K562 (cell line): ENCODE results near the gene PPP6R3. TPM values are rescaled to one million over a fixed set of nuclear protein-coding genes. Genes with fewer than 3 reads are reported as not detected.

Experiments used
- ARID1B ChIP-seq: fragments of 450-650 bp; IDR thresholded peaks from 2 replicates; pipeline ENCODE4 v1.6.1; 2016; ENCODE audit warnings: antibody characterized with exemption, mild to moderate bottlenecking, inconsistent platforms
- ATF3 ChIP-seq, 2 experiments: fragments of 450-650 bp in 1 of 2; sonication (generic) in 1 of 2; formaldehyde crosslinking in 1 of 2; IDR thresholded peaks in 1 of 2; conservative IDR thresholded peaks in 1 of 2; 2 replicates each; pipeline versions ENCODE4 v1.6.1 to v1.8.1; 2016 to 2023; ENCODE audit warnings: mild to moderate bottlenecking in 2 of 2, moderate library complexity in 2 of 2, inconsistent platforms in 1 of 2, missing genetic modification reagents in 1 of 2
- CHCHD3 ChIP-seq: fragments of 250-450 bp; sonication (Bioruptor Pico); IDR thresholded peaks from 2 replicates; pipeline ENCODE4 v2.1.2; 2022; ENCODE audit warnings: mild to moderate bottlenecking
- CREB1 ChIP-seq, 2 experiments: sonication (generic) in 1 of 2; formaldehyde crosslinking in 1 of 2; IDR thresholded peaks; 2 replicates each; pipeline versions ENCODE4 v1.6.1 to v1.8.0; 2012 to 2022; ENCODE audit warnings: inconsistent platforms in 1 of 2, mild to moderate bottlenecking in 1 of 2, missing genetic modification reagents in 1 of 2, moderate library complexity in 1 of 2
- HBP1 ChIP-seq: fragments of 450-650 bp; formaldehyde crosslinking; IDR thresholded peaks from 2 replicates; pipeline ENCODE4 v1.4.0; 2022; ENCODE audit warnings: missing genetic modification characterization
- RCOR1 ChIP-seq, 2 experiments: IDR thresholded peaks; 2 replicates each; pipeline ENCODE4 v1.6.1; 2012; ENCODE audit warnings: low read depth in 2 of 2, low read length in 2 of 2, borderline replicate concordance in 1 of 2, improper control_type of control experiment in 1 of 2
- RREB1 ChIP-seq: fragments of 250-450 bp; sonication (Bioruptor Pico); IDR thresholded peaks from 2 replicates; pipeline ENCODE4 v1.4.0; 2020
- TEAD4 ChIP-seq, 2 experiments: sonication (generic) in 1 of 2; formaldehyde crosslinking in 1 of 2; IDR thresholded peaks; 2 replicates each; pipeline versions ENCODE4 v1.6.1 to v1.8.0; 2012 to 2022; ENCODE audit warnings: borderline replicate concordance in 1 of 2, inconsistent platforms in 1 of 2, low read length in 1 of 2, mild to moderate bottlenecking in 1 of 2, missing genetic modification reagents in 1 of 2
- THRA ChIP-seq: fragments of 450-650 bp; IDR thresholded peaks from 2 replicates; pipeline ENCODE4 v1.6.1; 2017; ENCODE audit warnings: mild to moderate bottlenecking, moderate library complexity
- ZNF121 ChIP-seq: sonication (generic); formaldehyde crosslinking; conservative IDR thresholded peaks from 2 replicates; pipeline ENCODE4 v1.8.0; 2022; ENCODE audit warnings: missing genetic modification reagents
- polyA plus RNA-seq, 8 experiments: library from polyadenylated mRNA; depleted of rRNA in 4 of 8; stranded (reverse) in 5 of 8; unstranded in 3 of 8; fragments of >200 nt; fragmentation: Nextera tagmentation in 2 of 8; fragmentation: Illumina TruSeq in 1 of 8; extraction: Ambion mirVana in 2 of 8; extraction: Trizol in 1 of 8; gene quantifications; 2 replicates each; pipeline versions ENCODE4 v1.2.1 to v1.2.3, GENCODE V29; 2011 to 2014; ENCODE audit warnings: inconsistent platforms in 1 of 8, missing spikeins in 1 of 8
- total RNA-seq, 7 experiments: library from RNA; depleted of rRNA in 6 of 7; stranded (reverse); fragments of >200 nt in 6 of 7; fragmentation: Illumina TruSeq in 2 of 7; extraction: Trizol in 2 of 7; gene quantifications; 2 replicates each; pipeline versions ENCODE4 v1.2.1 to v1.2.3, GENCODE V29; 2011 to 2021; ENCODE audit warnings: low replicate concordance in 1 of 7
- TF ChIP-seq, protein P1 (sequence below): fragments of 450-650 bp; IDR thresholded peaks from 2 replicates; pipeline ENCODE4 v1.6.1; 2016; ENCODE audit warnings: mild to moderate bottlenecking

The PPP6R3 gene
- total and polyA plus RNA-seq, 9 of the 15 experiments (the other 6 are each of a cell fraction or from before 2014, with no cell fraction given): 20.3 to 117 (median 80.6) TPM

DNA sequence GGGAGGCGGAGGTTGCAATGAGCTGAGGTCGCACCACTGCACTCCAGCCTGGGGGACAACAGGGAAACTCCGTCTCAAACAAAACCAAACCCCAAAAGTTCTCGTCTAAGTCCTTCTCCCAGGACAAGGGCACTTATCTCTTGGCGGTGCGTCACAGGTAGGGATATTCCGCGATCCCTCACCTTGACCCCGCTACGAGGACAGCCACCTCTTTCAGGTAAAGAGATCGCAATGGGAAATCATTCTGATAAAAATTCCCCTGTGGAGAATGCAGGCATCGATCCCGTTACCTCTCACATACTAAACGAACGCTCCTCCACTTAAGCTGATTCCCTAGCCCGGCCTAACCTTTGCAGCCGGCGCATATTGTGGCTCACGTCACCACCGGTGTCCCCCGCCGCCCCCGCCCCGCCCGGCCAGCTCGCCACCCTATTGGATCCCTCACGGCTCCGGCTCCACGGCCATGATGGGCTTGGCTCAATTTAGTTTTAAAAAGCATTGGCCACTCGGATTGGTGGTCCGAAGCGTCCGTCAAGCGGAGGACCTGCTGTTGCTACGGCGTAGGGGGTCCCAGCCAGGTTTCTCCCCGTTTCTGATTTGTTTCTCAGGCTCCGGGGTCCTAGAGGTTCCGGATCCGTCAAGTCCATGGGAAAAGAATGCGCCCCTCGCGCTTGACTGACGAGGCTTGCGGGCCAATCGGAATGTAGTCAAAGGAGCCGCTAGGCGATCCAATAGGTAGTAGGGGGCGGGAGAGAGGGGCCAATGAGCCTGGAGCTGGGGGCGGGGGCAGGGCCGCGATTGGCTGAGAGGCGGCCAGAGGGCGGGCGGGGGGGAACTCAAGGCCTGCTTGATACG, 439 bp upstream of the PPP6R3 start (continued):
- TF ChIP-seq ATF3 (IDR thresholded peaks at IDR 0.05) (0 out of 2 replicates have a peak, but pooled peaks have one; percentile 30), ATF3 (CRISPR knock-in tag; conservative IDR thresholded peaks at IDR 0.05) (no peak), TEAD4 (IDR thresholded peaks at IDR 0.05; ENCODE audit: low read length) (peak; percentile 83), TEAD4 (CRISPR knock-in tag; IDR thresholded peaks at IDR 0.05; ENCODE audit: borderline replicate concordance) (no peak), ARID1B (no peak), ZNF121 (CRISPR knock-in tag) (no peak), CHCHD3 (CRISPR knock-in tag) (peak; percentile 90; the same call in 1 of the 2 replicates), THRA (peak; percentile 90), RREB1 (CRISPR knock-in tag) (0 out of 2 replicates have a peak, but pooled peaks have one; percentile 69), RCOR1 (IDR thresholded peaks at IDR 0.05; ENCODE audit: borderline replicate concordance in 1 of 2, low read depth in 2 of 2, low read length in 2 of 2) (peak; percentile 59 to 82), CREB1 (IDR thresholded peaks at IDR 0.05) (peak; percentile 56), CREB1 (CRISPR knock-in tag; IDR thresholded peaks at IDR 0.05) (peak; percentile 78), HBP1 (CRISPR knock-in tag) (peak; percentile 96)
- TF ChIP-seq, protein P1, sequence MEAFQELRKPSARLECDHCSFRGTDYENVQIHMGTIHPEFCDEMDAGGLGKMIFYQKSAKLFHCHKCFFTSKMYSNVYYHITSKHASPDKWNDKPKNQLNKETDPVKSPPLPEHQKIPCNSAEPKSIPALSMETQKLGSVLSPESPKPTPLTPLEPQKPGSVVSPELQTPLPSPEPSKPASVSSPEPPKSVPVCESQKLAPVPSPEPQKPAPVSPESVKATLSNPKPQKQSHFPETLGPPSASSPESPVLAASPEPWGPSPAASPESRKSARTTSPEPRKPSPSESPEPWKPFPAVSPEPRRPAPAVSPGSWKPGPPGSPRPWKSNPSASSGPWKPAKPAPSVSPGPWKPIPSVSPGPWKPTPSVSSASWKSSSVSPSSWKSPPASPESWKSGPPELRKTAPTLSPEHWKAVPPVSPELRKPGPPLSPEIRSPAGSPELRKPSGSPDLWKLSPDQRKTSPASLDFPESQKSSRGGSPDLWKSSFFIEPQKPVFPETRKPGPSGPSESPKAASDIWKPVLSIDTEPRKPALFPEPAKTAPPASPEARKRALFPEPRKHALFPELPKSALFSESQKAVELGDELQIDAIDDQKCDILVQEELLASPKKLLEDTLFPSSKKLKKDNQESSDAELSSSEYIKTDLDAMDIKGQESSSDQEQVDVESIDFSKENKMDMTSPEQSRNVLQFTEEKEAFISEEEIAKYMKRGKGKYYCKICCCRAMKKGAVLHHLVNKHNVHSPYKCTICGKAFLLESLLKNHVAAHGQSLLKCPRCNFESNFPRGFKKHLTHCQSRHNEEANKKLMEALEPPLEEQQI: no peak
